ENCODE measurements around the gene LYZL6. TPM values are rescaled to one million over a fixed set of nuclear protein-coding genes. Genes with fewer than 3 reads are reported as not detected.
A peak's percentile ranks its signal among the peaks of the same experiment; 100 is the strongest.
"Not testable (repeated sequence)": the region's sequence is repeated elsewhere in the genome, so short reads cannot be mapped to it uniquely, and the experiment has no call there.

LYZL6 gene
- total and polyA plus RNA-seq, 9 donors, result not detected

DNA sequence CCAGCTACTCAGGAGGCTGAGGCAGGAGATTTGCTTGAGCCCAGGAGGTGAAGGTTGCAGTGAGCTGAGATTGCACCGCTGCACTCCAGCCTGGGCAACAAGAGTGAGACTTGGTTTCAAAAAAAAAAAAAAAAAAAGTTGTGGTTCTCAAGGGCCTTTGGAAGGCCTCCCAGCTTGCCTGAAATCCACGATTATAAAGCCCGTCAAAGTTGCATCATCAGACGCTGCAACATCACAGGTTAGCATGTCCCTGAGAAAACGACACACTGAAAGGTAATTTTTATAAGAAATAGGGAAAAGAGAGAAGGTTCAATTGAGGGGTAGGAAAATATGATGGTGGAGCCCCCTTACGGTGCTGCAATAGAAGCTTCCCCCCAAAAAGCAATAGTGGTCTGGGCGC is 4.6 kb upstream of the LYZL6 start:
- no peaks in the 10 kb centered on the region for H3K27me3 ChIP-seq (ENCODE audit: control insufficient read depth, insufficient read depth, low read length)
- H3K4me3 ChIP-seq (ENCODE audit: low read length), result no peak overlapping the region
- no peaks in the 10 kb centered on the region for H3K4me1 ChIP-seq (ENCODE audit: control insufficient read depth, insufficient read depth, low read length)
- 99% methylated on average over 6 of the region's 7 CpGs for WGBS (ENCODE audit: insufficient coverage)
- no peak overlapping the region for H3K27ac ChIP-seq (ENCODE audit: low read length)
- no peaks in the 10 kb centered on the region for H3K9me3 ChIP-seq (replicated peaks; ENCODE audit: control insufficient read depth, low read depth, low read length)
- DNase-seq, result no peak
- no peaks in the 10 kb centered on the region for H3K36me3 ChIP-seq (ENCODE audit: control insufficient read depth, insufficient read depth, low read length)

DNA sequence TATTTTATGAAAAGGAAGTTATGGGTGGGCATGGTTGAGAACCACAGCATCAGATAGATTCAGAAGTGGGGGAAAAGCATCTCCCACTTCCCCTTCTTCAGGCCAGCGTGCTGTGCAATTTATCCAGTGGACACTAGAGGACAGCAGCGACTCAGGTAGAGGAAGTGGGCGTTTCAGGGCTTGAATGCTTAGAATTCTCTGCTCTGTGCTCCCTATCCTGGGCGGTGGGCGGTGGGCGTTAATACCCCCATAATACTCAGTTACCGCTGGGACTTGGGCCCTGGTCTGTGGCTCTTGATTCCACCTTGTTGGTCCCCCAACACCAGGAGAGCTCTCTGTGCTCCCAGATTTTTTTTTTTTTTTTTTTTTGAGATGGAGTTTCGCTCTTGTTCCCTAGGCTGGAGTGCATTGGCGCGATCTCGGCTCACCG is 3.7 kb upstream of the LYZL6 start:
- 90% methylated on average over 4 of the region's 12 CpGs for WGBS (ENCODE audit: insufficient coverage)
- Histone ChIP-seq H3K27me3 (ENCODE audit: control insufficient read depth, insufficient read depth, low read length) (no peaks in the 10 kb centered on the region), H3K4me1 (ENCODE audit: control insufficient read depth, insufficient read depth, low read length) (no peaks in the 10 kb centered on the region), H3K36me3 (ENCODE audit: control insufficient read depth, insufficient read depth, low read length) (no peaks in the 10 kb centered on the region), H3K27ac (ENCODE audit: low read length) (no peak overlapping the region), H3K4me3 (ENCODE audit: low read length) (no peak overlapping the region), H3K9me3 (replicated peaks; ENCODE audit: control insufficient read depth, low read depth, low read length) (no peaks in the 10 kb centered on the region)
- peak; percentile 34 for DNase-seq

DNA sequence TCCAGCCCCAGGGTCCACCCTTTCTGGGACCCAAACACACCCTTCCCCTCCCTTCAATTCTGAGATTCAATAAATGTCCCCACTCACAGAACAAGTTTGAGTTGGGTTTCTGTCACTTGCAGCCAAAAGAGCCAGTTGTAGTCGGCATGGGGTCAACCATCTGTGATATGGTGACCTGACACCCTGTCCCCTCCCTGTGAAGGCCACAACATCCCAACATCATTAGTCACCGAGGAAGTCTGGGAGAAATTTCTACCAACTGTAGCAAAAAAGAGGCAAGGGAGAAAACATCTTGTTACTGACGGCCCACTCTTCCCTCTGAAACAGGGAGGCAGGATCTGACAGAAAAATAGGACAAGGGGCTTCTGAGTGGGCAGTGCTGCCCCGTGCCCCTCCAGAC is 638 bp upstream of the LYZL6 start:
- Histone ChIP-seq H3K4me3 (ENCODE audit: low read length) (no peak overlapping the region), H3K9me3 (replicated peaks; ENCODE audit: control insufficient read depth, low read depth, low read length) (no peaks in the 10 kb centered on the region), H3K27me3 (ENCODE audit: control insufficient read depth, insufficient read depth, low read length) (no peaks in the 10 kb centered on the region), H3K36me3 (ENCODE audit: control insufficient read depth, insufficient read depth, low read length) (no peaks in the 10 kb centered on the region), H3K27ac (ENCODE audit: low read length) (no peak overlapping the region), H3K4me1 (ENCODE audit: control insufficient read depth, insufficient read depth, low read length) (no peaks in the 10 kb centered on the region)
- DNase-seq, result no peak
- 100% methylated on average over 2 of the region's 4 CpGs for WGBS (ENCODE audit: insufficient coverage)

DNA sequence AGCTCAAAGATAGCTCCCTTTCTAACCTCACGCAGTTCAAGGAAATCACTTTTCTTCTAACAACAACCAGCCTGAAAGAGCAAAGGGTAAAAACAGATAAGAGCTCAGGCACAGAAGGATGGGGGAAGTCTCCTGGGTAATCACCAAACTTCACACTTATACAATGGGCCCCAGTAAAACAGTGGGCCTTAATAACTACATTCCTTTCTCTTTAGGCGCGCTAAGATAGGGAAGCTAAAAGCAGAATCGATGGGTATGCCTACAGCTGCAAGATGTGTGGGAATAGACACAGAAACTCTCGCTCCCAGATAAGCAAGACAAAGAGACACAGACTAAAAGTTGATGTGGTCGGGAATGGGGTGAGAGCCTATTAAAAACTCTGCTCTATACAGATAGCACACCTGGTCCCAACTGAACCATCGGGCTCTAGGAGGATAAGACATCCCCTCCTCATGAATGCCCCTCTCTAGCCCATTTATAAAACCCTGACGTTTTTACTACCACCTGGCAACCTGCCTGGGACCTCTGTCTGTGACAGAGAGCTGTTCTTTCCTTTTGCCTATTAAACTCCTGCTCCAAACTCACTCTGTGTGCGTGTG is 826 bp downstream of the LYZL6 start:
- H3K27ac ChIP-seq (ENCODE audit: low read length), result no peak overlapping the region
- no peaks in the 10 kb centered on the region for H3K9me3 ChIP-seq (replicated peaks; ENCODE audit: control insufficient read depth, low read depth, low read length)
- H3K36me3 ChIP-seq (ENCODE audit: control insufficient read depth, insufficient read depth, low read length), result no peaks in the 10 kb centered on the region
- no peaks in the 10 kb centered on the region for H3K27me3 ChIP-seq (ENCODE audit: control insufficient read depth, insufficient read depth, low read length)
- H3K4me1 ChIP-seq (ENCODE audit: control insufficient read depth, insufficient read depth, low read length), result no peaks in the 10 kb centered on the region
- no peak overlapping the region for H3K4me3 ChIP-seq (ENCODE audit: low read length)
- WGBS (ENCODE audit: insufficient coverage), result 23% methylated on average over 3 of the region's 9 CpGs
- DNase-seq, result no peak

DNA sequence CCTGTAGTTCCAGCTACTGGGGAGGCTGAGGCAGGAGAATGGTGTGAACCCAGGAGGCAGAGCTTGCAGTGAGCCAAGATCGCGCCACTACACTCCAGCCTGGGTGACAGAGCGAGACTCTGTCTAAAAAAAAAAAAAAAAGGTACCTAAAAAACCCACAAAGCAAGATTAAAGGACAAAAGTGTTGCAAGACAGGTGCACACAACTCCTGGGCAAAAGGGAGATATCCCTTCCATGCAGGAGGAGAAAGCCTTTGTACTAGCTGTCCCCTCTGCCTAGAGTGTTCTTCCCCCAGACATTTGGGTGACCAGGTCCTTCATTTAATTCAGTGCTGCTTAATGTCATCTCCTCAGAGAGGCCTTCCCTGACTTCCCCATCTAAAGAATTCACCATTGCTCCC is 5.0 kb downstream of the LYZL6 start:
- not testable (repeated sequence) for H3K4me1 ChIP-seq (ENCODE audit: control insufficient read depth, insufficient read depth, low read length); H3K36me3 ChIP-seq (ENCODE audit: control insufficient read depth, insufficient read depth, low read length); DNase-seq; H3K27me3 ChIP-seq (ENCODE audit: control insufficient read depth, insufficient read depth, low read length); H3K9me3 ChIP-seq (replicated peaks; ENCODE audit: control insufficient read depth, low read depth, low read length); H3K4me3 ChIP-seq (ENCODE audit: low read length); H3K27ac ChIP-seq (ENCODE audit: low read length)
- no CpG with 5 or more reads among the region's 3 CpGs for WGBS (ENCODE audit: insufficient coverage)

DNA sequence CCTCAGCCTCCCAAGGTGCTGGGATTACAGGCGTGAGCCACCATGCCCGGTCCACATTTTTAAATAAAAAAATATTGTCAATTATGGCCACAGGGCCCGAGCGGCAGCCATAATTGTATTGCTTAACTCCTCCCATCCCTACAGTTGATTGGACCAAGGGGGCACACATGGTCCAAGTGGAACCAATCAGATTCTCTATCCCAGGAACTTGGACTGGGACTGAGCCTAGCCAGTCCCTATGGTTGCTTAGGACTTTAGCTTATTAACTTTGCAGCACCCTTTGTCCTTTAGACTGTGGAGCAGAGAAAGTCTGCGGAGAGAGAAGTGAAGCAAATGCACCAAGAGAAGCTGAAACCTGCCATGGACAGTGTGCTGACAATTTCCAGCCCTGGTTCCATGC is 7.5 kb downstream of the LYZL6 start:
- Histone ChIP-seq H3K27me3 (ENCODE audit: control insufficient read depth, insufficient read depth, low read length) (no peaks in the 10 kb centered on the region), H3K9me3 (replicated peaks; ENCODE audit: control insufficient read depth, low read depth, low read length) (no peaks in the 10 kb centered on the region), H3K4me1 (ENCODE audit: control insufficient read depth, insufficient read depth, low read length) (peaks cover 12% of the 10 kb centered on the region), H3K27ac (ENCODE audit: low read length) (no peak overlapping the region), H3K36me3 (ENCODE audit: control insufficient read depth, insufficient read depth, low read length) (no peaks in the 10 kb centered on the region), H3K4me3 (ENCODE audit: low read length) (no peak overlapping the region)
- 98% methylated on average over 5 of the region's 5 CpGs for WGBS (ENCODE audit: insufficient coverage)
- no peak for DNase-seq

DNA sequence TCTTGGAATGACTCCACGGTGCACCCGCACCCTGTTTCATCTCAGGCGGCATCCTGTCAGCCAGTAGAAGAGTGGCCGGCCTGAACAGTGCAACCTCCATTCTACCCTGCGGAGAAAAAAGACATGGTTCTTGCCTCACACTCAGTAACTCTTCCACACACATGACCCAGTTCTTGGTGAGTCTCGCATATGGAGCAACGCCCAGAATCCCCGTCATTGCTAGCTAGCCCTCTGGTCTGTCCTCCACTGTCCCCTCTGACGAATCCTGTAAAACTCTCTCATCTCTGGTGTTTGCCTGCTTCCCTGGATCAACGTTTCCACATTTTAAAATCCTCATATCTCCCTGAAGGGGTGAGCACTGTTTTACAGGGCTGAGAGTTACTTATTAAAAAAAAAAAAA is 8.8 kb downstream of the LYZL6 start:
- Histone ChIP-seq H3K4me1 (ENCODE audit: control insufficient read depth, insufficient read depth, low read length) (peaks cover 21% of the 10 kb centered on the region), H3K36me3 (ENCODE audit: control insufficient read depth, insufficient read depth, low read length) (no peaks in the 10 kb centered on the region), H3K4me3 (ENCODE audit: low read length) (no peak overlapping the region), H3K9me3 (replicated peaks; ENCODE audit: control insufficient read depth, low read depth, low read length) (no peaks in the 10 kb centered on the region), H3K27ac (ENCODE audit: low read length) (no peak overlapping the region), H3K27me3 (ENCODE audit: control insufficient read depth, insufficient read depth, low read length) (no peaks in the 10 kb centered on the region)
- WGBS (ENCODE audit: insufficient coverage), result 78% methylated on average over 8 of the region's 10 CpGs
- no peak for DNase-seq

DNA sequence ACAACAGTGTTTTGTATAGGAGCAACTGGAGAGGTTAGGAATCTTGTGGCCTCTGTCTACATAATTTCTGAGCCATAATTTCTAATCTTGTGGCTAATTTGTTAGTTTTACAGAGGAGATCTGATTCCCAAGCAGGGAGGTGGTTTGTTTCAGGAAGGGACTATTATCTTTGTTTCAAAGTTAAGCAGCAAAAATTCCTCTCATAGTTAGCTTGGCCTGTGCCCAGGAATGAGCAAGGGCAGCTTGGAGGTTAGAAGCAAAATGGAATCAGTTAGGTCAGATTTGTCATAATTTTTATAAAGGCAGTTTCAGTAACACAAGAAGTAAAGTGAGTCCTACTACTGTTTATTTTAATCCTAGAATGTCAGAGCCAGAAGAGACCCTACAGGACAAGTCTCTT is 10.9 kb downstream of the LYZL6 start:
- Histone ChIP-seq H3K4me1 (ENCODE audit: control insufficient read depth, insufficient read depth, low read length) (peaks cover 21% of the 10 kb centered on the region), H3K4me3 (ENCODE audit: low read length) (no peak overlapping the region), H3K27me3 (ENCODE audit: control insufficient read depth, insufficient read depth, low read length) (no peaks in the 10 kb centered on the region), H3K9me3 (replicated peaks; ENCODE audit: control insufficient read depth, low read depth, low read length) (no peaks in the 10 kb centered on the region), H3K27ac (ENCODE audit: low read length) (no peak overlapping the region), H3K36me3 (ENCODE audit: control insufficient read depth, insufficient read depth, low read length) (no peaks in the 10 kb centered on the region)
- peak; percentile 7 for DNase-seq

DNA sequence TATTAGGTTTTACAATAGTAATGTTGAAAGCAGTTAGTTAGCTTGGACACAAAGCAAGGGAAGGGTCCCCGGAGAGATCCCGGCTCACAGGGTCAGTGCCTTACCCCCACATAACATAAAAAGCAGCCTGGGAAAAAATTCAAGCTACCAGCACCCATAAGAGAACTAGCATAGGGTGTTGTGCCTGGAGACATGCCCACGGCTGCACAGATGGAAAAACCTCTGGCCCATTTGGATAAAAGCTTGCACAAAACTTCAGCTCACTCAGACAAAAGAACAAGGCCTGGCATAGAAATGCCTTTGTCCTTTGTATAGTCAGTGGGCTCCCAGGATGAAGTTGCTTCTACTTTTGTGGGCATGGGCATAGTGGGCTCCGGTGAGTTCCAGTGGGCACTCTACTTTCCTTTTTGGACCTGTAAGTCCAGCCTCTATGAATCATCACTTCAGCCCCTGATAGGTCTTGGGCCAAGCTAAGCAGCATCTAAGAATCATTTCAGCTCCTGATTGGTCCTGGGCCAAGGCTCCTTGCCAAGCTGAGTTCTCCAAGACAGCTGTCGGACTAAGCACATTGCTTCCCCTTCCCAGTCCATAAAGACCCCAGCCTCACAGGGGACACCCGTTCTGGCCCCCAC is 11.6 kb downstream of the LYZL6 start:
- Histone ChIP-seq H3K36me3 (ENCODE audit: control insufficient read depth, insufficient read depth, low read length) (no peaks in the 10 kb centered on the region), H3K4me3 (ENCODE audit: low read length) (no peak overlapping the region), H3K9me3 (replicated peaks; ENCODE audit: control insufficient read depth, low read depth, low read length) (no peaks in the 10 kb centered on the region), H3K4me1 (ENCODE audit: control insufficient read depth, insufficient read depth, low read length) (peaks cover 21% of the 10 kb centered on the region), H3K27ac (ENCODE audit: low read length) (no peak overlapping the region), H3K27me3 (ENCODE audit: control insufficient read depth, insufficient read depth, low read length) (no peaks in the 10 kb centered on the region)
- DNase-seq, result peak; percentile 59
- 33% methylated on average over 4 of the region's 6 CpGs for WGBS (ENCODE audit: insufficient coverage)

DNA sequence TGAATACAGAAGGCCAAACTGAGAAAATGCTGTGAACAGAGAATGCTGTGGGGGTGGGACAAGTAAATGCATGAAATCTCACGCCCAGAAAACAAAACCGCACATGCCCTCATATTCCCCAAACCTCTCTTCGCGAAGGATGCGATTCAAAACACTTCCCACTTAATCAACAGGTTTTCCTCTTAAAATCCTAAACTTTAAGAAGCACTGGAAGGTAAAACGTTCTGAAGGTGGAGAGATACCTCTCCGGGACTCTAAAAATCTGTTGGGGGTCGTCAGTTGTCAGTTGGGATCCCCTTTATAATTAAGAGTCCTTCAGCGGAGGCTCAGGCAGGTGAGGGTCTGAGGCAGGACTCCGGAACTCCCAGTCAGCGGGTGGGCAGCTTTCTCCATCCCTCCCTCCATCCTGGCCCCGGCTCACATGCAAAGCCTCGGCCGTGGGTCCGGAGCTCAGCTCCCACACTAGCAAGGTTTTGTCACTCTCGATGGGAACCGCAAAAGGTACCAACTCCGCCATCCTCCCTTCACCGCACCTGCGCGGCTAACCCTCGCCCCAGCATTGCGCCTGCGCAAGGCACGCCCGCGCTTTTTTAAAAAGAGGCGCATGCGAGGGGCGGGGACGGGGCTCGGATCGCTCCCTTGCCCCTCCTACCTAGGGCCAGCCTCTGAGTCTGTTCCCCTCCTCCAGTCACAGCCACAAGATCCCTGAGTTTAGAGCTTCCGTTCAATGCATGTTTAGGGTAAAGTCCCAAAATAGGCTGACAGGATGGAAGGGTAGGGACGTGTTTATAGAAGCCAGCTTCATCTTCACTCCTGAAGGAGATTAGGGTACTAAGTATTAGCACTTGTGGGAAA is 13.1 kb downstream of the LYZL6 start, which contains the start of gene RDM1:
Gene RDM1 (minus strand): TSS at position 563 of the 855 bp plus-strand sequence. CDS start 46 bp downstream, at position 517.
- DNase-seq, result peak; percentile 83
- 0% methylated on average over 25 of the region's 35 CpGs for WGBS (ENCODE audit: insufficient coverage)

More for the DNA sequence above, 13.1 kb downstream of the LYZL6 start, which contains the start of gene RDM1:
- Histone ChIP-seq H3K27me3 (ENCODE audit: control insufficient read depth, insufficient read depth, low read length) (no peaks in the 10 kb centered on the region), H3K36me3 (ENCODE audit: control insufficient read depth, insufficient read depth, low read length) (no peaks in the 10 kb centered on the region), H3K9me3 (replicated peaks; ENCODE audit: control insufficient read depth, low read depth, low read length) (no peaks in the 10 kb centered on the region), H3K27ac (ENCODE audit: low read length) (no peak within 1 kb of the TSS), H3K4me1 (ENCODE audit: control insufficient read depth, insufficient read depth, low read length) (peaks cover 21% of the 10 kb centered on the region), H3K4me3 (ENCODE audit: low read length) (peak within 1 kb of the TSS; percentile 46)

Data from muscle of leg (tissue), 11 donors.